BJ (cell line): ENCODE data around the gene ADARB2. TPM values are rescaled to one million over a fixed set of nuclear protein-coding genes. Genes with fewer than 3 reads are reported as not detected.

ENCODE experiments used
- CTCF ChIA-PET: fragments of 350-600 bp; formaldehyde crosslinking; extraction: SDS; loops from one replicate; lab custom pipeline; 2021; ENCODE audit warnings: antibody characterized with exemption, inconsistent platforms; lab: Yijun Ruan, JAX
- POLR2A ChIA-PET: fragments of 300-600 bp; sonication (Branson Sonifier 250); formaldehyde crosslinking; extraction: SDS; loops from one replicate; lab custom pipeline; 2021; ENCODE audit warnings: antibody characterized with exemption; lab: Charles Lee
- DNase-seq: peaks from one replicate; pipeline ENCODE4 v3.0.0-alpha.2; 2011; ENCODE audit warnings: low read depth
- H3K27me3 ChIP-seq: 2 replicates; pipeline ENCODE4 v1.6.0; 2011; ENCODE audit warnings: low read length; ENCODE audit not compliant: control insufficient read depth, insufficient read depth
- H3K36me3 ChIP-seq: 2 replicates; pipeline ENCODE4 v1.5.1; 2011; ENCODE audit warnings: low read length; ENCODE audit not compliant: control insufficient read depth, insufficient read depth
- H3K4me3 ChIP-seq: 2 replicates; pipeline ENCODE4 v1.5.1; 2011; ENCODE audit warnings: low read depth, mild to moderate bottlenecking, control low read depth, low read length
- CTCF ChIP-seq: IDR thresholded peaks from 2 replicates; pipeline ENCODE4 v1.5.1; 2011; ENCODE audit warnings: low read depth, mild to moderate bottlenecking, control low read depth, inconsistent platforms, low read length, moderate library complexity; ENCODE audit not compliant: insufficient read depth
- polyA plus RNA-seq: library from polyadenylated mRNA; depleted of rRNA; stranded (reverse); fragments of >200 nt; gene quantifications from 2 replicates; pipeline ENCODE4 v1.2.3, GENCODE V29; 2011

Gene ADARB2
- polyA plus RNA-seq, 1 experiment: not detected

DNA sequence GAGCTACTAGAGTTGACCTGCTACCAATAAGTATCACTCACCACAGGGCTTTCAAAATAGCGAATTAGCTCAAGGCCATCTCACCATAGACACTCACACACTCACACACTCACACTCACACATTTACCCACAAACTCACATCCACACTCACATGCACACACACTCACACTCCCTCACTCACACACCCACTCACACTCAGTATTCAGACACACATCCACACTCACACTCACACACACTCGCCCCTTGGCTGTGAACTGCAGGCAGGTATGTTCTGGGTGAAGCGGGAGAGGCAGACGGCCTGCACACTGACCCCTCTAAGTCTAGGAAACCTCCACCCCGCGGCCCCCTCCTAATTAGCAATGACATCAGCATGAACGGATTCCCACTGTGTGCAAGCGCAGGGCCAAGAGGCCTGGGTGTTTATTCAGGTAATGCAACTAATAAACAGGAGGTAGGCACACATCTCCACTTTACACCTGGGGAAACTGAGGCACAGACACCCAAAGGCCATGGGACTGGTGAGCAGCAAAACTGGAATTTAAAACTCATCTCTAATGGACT is 94.6 kb downstream of the ADARB2 start:
- TF ChIP-seq CTCF: no peak
- CTCF ChIA-PET: no interaction called here
- H3K36me3 ChIP-seq: no peaks in the 10 kb centered on the region
- DNase-seq: no peak
- no peak overlapping the region for H3K4me3 ChIP-seq
- no peaks in the 10 kb centered on the region for H3K27me3 ChIP-seq
- POLR2A ChIA-PET: no interaction called here

GRCh38 chr10:1641402-1641801 is 95.9 kb downstream of the ADARB2 start:
- ChIA-PET CTCF (interaction anchor here (1.2 kb wide), 1 partner anchor 9 kb away, joined by 3 read pairs; no protein-coding TSS in a partner anchor), POLR2A (no interaction called here)
- Histone ChIP-seq H3K27me3 (no peaks in the 10 kb centered on the region), H3K36me3 (no peaks in the 10 kb centered on the region), H3K4me3 (no peak overlapping the region)
- TF ChIP-seq CTCF: no peak
- DNase-seq: no peak

GRCh38 chr10:1638889-1639419 is 98.4 kb downstream of the ADARB2 start:
- TF ChIP-seq CTCF: no peak
- Histone ChIP-seq H3K36me3 (no peaks in the 10 kb centered on the region), H3K4me3 (no peak overlapping the region), H3K27me3 (no peaks in the 10 kb centered on the region)
- no peak for DNase-seq
- POLR2A ChIA-PET: no interaction called here
- CTCF ChIA-PET: no interaction called here

DNA sequence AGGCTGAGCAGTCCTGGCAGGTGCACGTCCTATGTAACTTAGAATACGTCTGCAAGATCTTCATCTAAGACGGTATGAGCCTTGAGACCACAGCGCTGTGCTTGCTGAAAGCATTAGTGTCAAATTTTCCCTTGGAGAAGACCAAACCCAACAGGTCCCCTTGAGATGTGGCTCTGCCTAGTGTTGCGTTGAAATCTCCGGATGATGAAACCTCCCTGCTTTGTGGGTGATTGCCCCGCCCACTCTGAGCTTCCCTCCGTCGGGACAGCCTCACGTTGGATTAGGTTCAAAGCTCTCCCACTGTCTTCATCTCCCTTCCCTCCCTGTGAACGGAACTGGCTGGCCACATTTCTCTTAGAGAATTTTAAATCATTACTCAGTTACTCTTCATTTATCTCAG is 102.0 kb downstream of the ADARB2 start:
- CTCF ChIA-PET: interaction anchor here (0.6 kb wide), 1 partner anchor 14 kb away, joined by 4 read pairs; no protein-coding TSS in a partner anchor
- no peaks in the 10 kb centered on the region for H3K36me3 ChIP-seq
- no peak for DNase-seq
- no peak overlapping the region for H3K4me3 ChIP-seq
- POLR2A ChIA-PET: no interaction called here
- TF ChIP-seq CTCF: no peak
- H3K27me3 ChIP-seq: no peaks in the 10 kb centered on the region

DNA sequence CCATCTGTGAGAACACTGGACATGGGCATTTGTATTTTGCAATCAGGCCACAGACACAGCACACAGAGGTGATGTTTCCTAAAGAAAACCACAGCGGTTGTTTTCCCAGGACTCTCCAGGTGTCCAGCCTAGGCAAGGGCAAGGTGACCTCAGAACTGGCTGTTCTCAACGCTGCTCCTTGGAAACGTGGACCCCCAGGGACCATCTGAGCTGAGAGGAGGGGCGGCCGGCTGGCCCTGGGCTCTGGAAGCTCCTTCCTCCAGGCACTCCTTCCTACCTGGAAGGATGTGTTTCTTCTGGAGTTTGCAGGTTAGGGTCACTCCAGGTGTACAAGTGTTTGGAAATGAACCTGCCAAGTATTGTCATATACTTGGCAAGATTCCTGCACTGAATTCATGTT is 103.1 kb downstream of the ADARB2 start:
- Histone ChIP-seq H3K27me3 (no peaks in the 10 kb centered on the region), H3K4me3 (no peak overlapping the region), H3K36me3 (no peaks in the 10 kb centered on the region)
- CTCF ChIA-PET: no interaction called here
- POLR2A ChIA-PET: no interaction called here
- DNase-seq: no peak
- no peak for TF ChIP-seq CTCF
